CD4-positive, alpha-beta T cell treated with Interleukin-4 for 1 hour (primary cell): Measurements from ENCODE around the gene IL36B.
"Not testable (repeated sequence)": the region's sequence is repeated elsewhere in the genome, so short reads cannot be mapped to it uniquely, and the experiment has no call there.

Experiments
- DNase-seq, 2 donors: peaks; one replicate each; pipeline ENCODE4 v3.0.0-alpha.2; 2020 to 2022

The IL36B gene

DNA sequence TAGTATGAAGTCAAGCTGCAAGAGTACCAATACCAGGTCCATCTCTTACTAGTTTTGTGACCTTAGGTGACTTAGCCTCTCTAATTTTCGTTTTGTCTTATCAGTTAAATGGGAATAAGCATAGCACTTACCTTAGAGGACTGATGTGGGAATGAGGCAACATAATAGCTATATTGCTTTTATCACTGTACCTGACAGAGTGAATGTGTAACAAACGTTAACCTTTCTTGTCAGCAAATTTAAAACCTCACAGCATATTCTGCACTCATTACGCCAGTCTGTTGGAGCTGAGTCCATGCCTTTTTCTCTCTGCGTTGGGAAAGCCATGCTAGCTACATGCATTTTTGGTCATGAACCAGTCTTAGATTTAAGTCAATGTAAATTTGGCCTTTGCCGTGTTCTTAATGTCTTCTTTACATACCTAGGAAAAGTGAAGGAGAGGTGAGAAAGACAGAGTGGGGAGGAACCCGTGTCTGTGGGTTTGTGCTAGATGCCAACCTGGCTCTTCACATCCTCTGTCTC, at the start of gene IL36B:
TSS of gene IL36B (minus strand) at position 472 of the 522 bp plus-strand sequence.
- no peak for DNase-seq

- DNase-seq = no peak
These were observed 49.5 kb upstream of the IL36B start for GRCh38 chr2:113102133-113102532.

DNA sequence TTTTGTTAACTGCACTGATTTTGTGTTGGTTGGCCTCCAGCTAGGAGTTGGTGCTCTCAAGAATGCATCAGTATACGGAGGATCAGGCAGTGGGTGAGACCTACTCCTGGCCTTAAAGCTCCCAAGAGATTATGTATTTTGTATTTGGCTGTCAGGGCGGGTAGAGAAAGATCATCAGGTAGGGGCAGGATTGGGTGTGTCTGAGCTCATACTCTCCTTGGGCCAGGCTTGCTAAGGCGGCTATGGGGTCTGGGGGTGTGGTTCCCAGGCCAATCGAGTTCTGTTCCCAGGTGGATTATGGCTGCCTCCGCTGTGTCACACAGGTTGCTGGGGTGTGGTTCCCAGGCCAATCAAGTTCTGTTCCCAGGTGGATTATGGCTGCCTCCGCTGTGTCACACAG, 45.9 kb upstream of the IL36B start:
- DNase-seq = no peak

DNA sequence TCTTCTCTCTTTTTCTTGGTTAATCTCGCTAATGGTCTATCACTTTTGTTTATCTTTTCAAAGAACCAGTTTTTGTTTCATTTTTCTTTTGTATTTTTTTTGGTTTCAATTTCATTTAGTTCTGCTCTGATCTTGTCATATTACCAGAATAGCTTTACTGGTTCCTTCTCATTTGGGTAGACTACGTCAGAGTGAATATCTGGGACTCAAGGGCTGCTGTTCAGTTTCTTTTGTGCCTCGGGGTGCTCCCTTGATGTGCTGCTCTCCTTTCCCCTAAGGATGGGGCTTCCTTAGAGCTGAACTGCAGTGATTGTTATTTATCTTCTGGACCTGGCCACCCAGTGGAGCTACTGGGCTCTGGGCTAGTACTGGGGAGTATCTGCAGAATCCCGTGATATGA, 45.4 kb upstream of the IL36B start:
- DNase-seq = peak in 1 of 2 donors; percentile 46

GRCh38 chr2:113096842-113097618, 44.4 kb upstream of the IL36B start:
- not testable (repeated sequence) for DNase-seq

- not testable (repeated sequence) for DNase-seq
These were observed 43.6 kb upstream of the IL36B start for GRCh38 chr2:113096306-113096705.

DNA sequence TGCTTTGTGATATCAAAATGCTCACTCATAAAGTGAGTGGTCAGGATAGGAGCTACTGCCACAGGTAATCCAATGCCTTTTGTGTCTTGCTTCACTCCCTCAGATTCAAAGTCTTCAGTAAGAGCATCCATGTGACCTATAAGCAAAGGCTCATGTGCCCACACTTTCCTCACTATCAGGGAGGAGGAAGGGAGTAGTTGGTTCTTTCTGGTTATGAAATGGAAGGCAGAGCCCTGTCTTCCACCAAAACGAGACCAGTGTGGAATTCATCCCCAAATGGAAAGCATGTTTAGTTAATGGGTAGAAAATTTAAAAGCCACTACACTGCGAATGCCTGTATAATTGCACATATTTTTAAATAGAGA, 40.9 kb upstream of the IL36B start:
- no peak for DNase-seq

DNA sequence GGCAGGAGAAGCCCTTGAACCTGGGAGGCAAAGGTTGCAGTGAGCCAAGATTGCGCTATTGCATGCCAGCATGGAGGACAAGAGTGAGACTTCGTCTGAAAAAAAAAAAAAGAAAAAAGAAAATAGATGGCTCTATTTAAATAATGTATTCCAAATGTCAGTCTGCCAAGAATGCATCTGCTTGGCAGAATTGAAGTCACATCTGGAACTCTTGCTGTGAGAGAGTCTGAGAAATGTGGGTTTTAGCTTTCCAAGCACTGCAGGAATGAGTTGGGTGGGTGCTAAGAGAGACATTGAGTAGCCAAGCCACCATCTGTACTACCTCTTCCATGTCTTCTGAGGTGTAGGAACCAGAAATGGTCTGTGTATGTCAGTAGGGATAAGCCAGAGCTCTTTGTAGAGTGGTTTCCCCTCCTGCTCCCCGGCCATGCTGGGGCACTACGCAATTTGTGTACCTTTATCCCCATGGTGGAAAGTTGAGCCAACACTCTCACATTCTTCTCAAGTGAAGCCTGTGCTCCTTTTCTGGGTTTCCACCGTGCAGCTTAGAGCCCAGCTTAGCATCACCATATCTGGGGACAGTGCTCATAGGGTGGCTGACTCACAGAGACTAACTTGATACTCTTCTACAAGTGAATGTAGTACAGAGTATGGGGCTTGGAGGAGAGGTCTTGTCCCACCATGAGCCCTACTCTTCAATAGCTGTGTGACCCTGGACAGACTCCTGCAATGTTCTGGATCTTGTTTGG, 40.4 kb upstream of the IL36B start:
- DNase-seq = no peak

DNA sequence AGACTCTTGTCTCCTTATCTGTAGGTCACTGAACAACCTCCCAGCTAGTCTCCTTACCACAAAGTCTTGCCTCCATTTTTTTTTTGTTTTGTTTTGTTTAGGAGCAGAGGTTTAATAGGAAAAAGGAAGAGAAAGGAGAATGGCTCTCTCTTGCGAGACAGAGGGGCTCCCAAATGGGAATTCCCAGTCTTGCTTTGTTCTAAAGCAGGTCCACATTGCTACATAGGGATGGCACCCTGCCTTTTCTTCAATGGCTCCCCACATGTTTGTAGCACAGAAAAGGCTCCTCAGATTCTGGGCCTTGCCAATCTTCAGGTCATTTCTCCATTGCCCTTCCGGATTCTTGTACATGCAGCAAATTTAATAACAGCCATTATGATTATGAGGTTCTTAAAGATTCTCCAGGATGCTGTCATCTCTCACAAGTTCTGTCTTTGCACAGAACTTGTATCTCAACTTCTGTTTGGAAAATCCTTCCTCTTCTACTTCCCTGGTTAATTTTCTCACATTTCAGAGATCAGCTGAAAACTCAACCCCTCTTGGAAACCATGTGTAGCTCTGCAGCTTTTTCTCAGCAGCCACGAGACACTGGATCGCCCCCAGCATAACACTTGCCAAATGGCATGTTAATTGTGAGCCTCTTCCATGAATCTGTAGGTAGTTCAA, 38.7 kb upstream of the IL36B start:
- no peak for DNase-seq

DNA sequence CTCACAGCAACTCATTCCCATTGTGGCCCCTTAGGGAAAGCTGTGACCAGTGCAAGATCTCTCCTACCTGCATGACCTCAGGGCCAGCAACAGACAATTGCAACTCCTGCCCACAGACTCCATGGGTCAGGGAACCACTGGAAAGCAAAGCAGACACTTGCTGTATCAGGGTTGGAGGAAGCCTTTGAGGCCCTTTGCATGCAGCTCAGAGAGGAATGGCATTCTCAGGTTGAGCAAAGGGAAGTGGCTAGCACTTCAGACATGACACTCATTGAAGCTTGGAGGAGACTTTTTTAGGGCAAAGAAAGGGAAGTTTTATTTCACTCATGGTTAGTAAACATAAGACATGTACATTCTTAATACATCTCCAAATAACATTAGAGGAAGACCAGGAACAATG, 37.2 kb upstream of the IL36B start:
- DNase-seq = no peak

- no peak for DNase-seq
These were observed 35.7 kb upstream of the IL36B start for GRCh38 chr2:113088213-113088992.

- DNase-seq = no peak
These were observed 32.9 kb upstream of the IL36B start for GRCh38 chr2:113085542-113085941.

DNA sequence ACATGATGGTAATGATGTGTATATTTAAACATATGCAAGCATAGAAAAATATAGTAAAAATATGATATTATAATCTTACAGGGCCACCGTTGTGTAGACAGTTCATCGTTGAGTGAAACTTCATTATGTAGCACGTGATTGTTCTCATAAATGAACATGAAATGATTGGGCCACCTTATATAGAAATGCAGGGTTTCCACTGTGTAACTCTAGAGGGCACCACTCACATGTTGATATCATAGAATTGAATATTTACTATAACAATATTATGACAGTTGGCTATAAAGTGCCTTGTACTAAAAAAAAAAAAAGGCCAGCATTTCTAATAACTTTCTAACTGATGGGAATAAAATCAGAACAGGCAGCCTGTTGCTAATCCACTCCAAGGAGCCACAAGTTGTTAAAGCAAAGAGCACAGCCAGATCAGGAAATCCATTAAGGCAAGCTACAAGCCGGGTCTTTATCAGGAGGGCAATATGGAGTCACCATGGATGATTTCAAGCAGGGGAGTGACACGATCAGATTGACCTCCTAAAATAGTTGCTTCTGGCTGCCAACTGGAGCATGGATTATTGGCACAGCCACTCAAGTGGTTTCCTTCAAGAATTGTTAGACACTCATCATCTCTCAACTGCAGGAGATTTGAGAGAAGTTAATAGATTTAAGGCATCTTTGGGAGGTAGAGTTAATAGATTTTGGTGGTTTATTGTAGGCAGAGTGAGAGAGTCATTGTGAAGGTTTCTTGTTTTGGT, 31.8 kb upstream of the IL36B start:
- DNase-seq = peak in 1 of 2 donors; percentile 27

DNA sequence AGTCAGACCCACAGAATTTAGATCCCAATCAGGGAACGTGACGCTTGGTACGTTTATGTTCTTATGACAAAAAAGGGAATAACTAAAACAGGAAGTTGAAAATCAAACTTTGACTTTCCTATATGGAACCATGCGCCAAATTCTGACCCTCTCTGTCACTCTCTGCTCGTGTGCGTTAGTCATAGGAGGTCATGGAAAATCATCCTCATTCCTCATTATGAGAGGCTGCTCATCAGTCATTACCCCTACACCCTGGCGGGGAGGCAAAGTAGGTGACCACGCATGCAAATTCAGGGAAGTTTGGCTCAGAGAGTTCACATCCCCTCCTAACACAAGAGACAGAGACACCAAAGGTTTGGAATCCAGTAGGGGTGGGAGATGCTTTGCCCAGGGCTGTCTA, 30.6 kb upstream of the IL36B start:
- DNase-seq = peak in 1 of 2 donors; percentile 42

- no peak for DNase-seq
These were observed 29.0 kb upstream of the IL36B start for GRCh38 chr2:113081488-113082210.

GRCh38 chr2:113080134-113080533, 27.5 kb upstream of the IL36B start:
- DNase-seq = peak; percentile 25 to 34

DNA sequence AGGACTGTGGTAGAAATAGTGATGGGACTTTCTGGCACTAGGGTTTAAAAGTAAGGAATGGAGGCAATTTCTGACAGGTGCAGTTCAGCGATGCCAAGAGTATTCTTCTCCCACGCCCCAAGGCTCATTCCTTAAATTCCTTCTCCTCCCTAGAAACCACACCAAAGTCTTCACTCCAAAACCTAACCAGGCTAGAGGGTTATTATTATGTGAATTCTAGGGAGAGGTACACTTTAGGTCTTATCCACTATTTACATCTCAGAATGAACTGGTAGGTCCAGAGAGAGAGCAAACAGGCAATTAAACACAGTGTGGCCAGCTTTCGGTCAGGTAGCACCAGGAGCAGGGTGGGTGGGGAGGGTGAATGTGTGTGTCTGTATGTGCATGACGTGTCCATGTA, 26.5 kb upstream of the IL36B start:
- no peak for DNase-seq

- DNase-seq = no peak
These were observed 25.7 kb upstream of the IL36B start for GRCh38 chr2:113078350-113078839.

DNA sequence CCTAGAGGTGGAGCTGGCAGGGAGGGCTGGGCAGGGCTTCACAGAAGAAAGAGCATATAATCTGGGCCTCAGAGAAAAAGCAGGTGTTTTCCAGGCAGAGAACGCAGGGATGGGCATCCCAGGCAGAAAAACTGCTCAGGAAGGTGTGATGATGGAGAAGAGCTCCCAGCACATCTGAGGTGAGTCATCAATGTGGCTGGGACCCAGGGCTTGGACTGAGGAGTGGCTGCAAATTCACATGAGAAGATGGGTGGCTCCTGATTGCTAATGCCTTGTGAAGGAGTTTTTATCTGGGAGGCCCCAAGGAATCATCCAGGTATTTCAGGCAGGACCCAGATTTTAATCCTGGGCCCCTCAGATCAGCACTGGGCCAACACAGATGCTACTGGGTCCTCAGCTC, 25.3 kb upstream of the IL36B start:
- no peak for DNase-seq

GRCh38 chr2:113076954-113077669, 24.4 kb upstream of the IL36B start:
- DNase-seq = no peak
